Left renal cortex interstitium (tissue), 4 donors: ENCODE data around the gene SETDB1. TPM values are rescaled to one million over a fixed set of nuclear protein-coding genes. Genes with fewer than 3 reads are reported as not detected.

Source experiments
- polyA plus RNA-seq, 4 donors: library from polyadenylated mRNA; unstranded; fragments of 120-200 nt; gene quantifications; one replicate each; pipeline ENCODE4 v1.2.1, GENCODE V29; 2013; ENCODE audit not compliant: insufficient read length in 4 of 4

The SETDB1 gene
- polyA plus RNA-seq, 4 donors = 57.6 to 94.5 (median 80.2) TPM

Other genes starting within 250 kb of the SETDB1 start
- gene GOLPH3L, start 229.2 kb upstream of the SETDB1 start, polyA plus RNA-seq = 10 to 100 TPM; 35.7 to 41.6 (median 39.5) TPM
- not detected for gene HORMAD1, start 205.5 kb upstream of the SETDB1 start, polyA plus RNA-seq
- 10 to 100 TPM in 2 of 4 donors, 1 to 10 TPM in 2; 9.1 to 14.7 (median 10.2) TPM for gene CTSS, start 160.6 kb upstream of the SETDB1 start, polyA plus RNA-seq
- gene CTSK, start 118.1 kb upstream of the SETDB1 start, polyA plus RNA-seq = 10 to 100 TPM; 20.0 to 30.7 (median 29.8) TPM
- 10 to 100 TPM; 54.2 to 63.1 (median 59.1) TPM for gene ARNT, start 49.8 kb upstream of the SETDB1 start, polyA plus RNA-seq
- under 1 TPM in 2 of 4 donors, not detected in 2; 0.11 to 0.16 TPM for gene CTXND2, start 39.2 kb upstream of the SETDB1 start, polyA plus RNA-seq
- gene CERS2, start 48.5 kb downstream of the SETDB1 start, polyA plus RNA-seq = 100 to 1,000 TPM; 275 to 297 (median 293) TPM
- 10 to 100 TPM; 12.3 to 18.6 (median 15.7) TPM for gene ANXA9, start 55.9 kb downstream of the SETDB1 start, polyA plus RNA-seq
- gene MINDY1, start 80.5 kb downstream of the SETDB1 start, polyA plus RNA-seq = 10 to 100 TPM; 38.1 to 59.4 (median 46.7) TPM
- 10 to 100 TPM; 40.6 to 47.9 (median 43.7) TPM for gene PRUNE1, start 82.1 kb downstream of the SETDB1 start, polyA plus RNA-seq
- gene BNIPL, start 110.2 kb downstream of the SETDB1 start, polyA plus RNA-seq = 1 to 10 TPM; 1.3 to 5.2 (median 2.7) TPM
- 10 to 100 TPM in 2 of 4 donors, 1 to 10 TPM in 2; 9.0 to 14.8 (median 10.2) TPM for gene C1orf56, start 121.4 kb downstream of the SETDB1 start, polyA plus RNA-seq
- gene CDC42SE1, start 133.3 kb downstream of the SETDB1 start, polyA plus RNA-seq = 10 to 100 TPM; 60.1 to 86.6 (median 80.3) TPM
- gene MLLT11, start 134.0 kb downstream of the SETDB1 start, polyA plus RNA-seq = 10 to 100 TPM; 24.0 to 26.1 (median 24.6) TPM
- gene GABPB2, start 144.4 kb downstream of the SETDB1 start, polyA plus RNA-seq = 10 to 100 TPM in 3 of 4 donors, 1 to 10 TPM in 1; 9.6 to 14.9 (median 11.6) TPM
- gene SEMA6C, start 220.3 kb downstream of the SETDB1 start, polyA plus RNA-seq = 10 to 100 TPM; 22.4 to 34.6 (median 28.6) TPM
- gene TNFAIP8L2, start 230.3 kb downstream of the SETDB1 start, polyA plus RNA-seq = 1 to 10 TPM; 1.2 to 2.2 (median 1.3) TPM
- gene LYSMD1, start 239.5 kb downstream of the SETDB1 start, polyA plus RNA-seq = 10 to 100 TPM; 15.6 to 19.7 (median 16.8) TPM
- gene SCNM1, start 239.8 kb downstream of the SETDB1 start, polyA plus RNA-seq = 10 to 100 TPM; 35.1 to 42.5 (median 41.1) TPM
- gene TMOD4, start 249.6 kb downstream of the SETDB1 start, polyA plus RNA-seq = 1 to 10 TPM in 3 of 4 donors, under 1 TPM in 1; 0.75 to 1.5 (median 1.2) TPM